Skin epidermis (tissue), 12 donors: ENCODE data around the gene SLC28A1.
A peak's percentile ranks its signal among the peaks of the same experiment; 100 is the strongest.
"Not testable (repeated sequence)": the region's sequence is repeated elsewhere in the genome, so short reads cannot be mapped to it uniquely, and the experiment has no call there.

Experiments
- H3K27ac ChIP-seq, 21 experiments: fragments of 200-600 bp; sonication (generic) in 11 of 21; one replicate each; pipeline ENCODE4 v1.5.0; 2020; ENCODE audit warnings: mild to moderate bottlenecking in 3 of 21, inconsistent platforms in 2 of 21, moderate library complexity in 2 of 21
- H3K4me3 ChIP-seq, 7 experiments: fragments of 200-600 bp; sonication (generic) in 2 of 7; one replicate each; pipeline ENCODE4 v1.5.0; 2020; ENCODE audit warnings: inconsistent platforms in 2 of 7, mild to moderate bottlenecking in 2 of 7, moderate library complexity in 1 of 7

Gene SLC28A1

GRCh38 chr15:84982301-84982920 is 97.9 kb downstream of the SLC28A1 start:
- Histone ChIP-seq H3K4me3 (peak overlapping the region; percentile 50 to 94 (median 73)), H3K27ac (peak overlapping the region; percentile 39 to 94 (median 89))

DNA sequence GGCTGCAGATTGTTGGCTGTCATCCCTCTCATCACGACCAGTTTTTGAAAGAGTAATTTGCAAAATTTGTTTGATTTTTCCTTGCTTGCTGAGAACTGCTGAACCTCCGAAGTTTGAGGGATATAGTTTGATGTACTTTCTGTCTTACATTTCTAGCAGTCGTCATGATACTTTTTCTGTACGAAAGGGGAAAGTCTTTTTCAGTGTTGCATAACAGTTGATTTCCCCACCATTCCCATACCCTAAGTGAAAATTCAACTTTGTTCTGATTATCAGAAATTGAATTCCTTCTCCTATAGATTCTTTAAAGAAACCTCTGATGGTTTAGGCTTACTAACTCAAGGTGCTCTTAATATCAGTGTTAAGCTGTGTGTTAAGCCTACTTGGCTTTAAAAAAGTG is 98.8 kb downstream of the SLC28A1 start:
- H3K4me3 ChIP-seq: peak overlapping the region in 4 of 7 experiments; percentile 50 to 94 (median 74)
- H3K27ac ChIP-seq: peak overlapping the region in 2 of 21 experiments; percentile 90 to 91

- Histone ChIP-seq H3K4me3 (peak overlapping the region in 1 of 7 experiments; percentile 89), H3K27ac (no peak overlapping the region)
Measured at GRCh38 chr15:84983711-84984110, 99.2 kb downstream of the SLC28A1 start.

DNA sequence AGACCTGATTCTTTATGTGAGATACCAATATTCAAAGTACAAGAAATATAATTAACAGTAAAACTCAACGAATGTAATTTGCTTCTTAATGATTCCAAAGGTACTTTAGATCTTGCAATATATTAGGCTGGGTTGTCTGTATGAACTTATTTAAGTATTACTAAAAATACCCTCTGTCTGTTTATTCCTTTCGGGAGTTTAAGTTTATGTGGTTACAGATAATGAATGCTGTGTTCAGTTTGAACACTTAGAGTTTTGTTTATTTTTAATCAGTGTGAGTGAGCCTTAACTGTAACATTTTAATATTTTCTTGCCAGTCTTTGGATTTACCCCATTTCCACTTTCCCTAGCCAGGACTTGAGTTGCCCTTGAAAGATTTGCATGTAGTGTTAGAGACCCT is 100.7 kb downstream of the SLC28A1 start:
- Histone ChIP-seq H3K4me3 (no peak overlapping the region), H3K27ac (no peak overlapping the region)

- H3K4me3 ChIP-seq, H3K27ac ChIP-seq: not testable (repeated sequence)
Measured at GRCh38 chr15:84987351-84987750, 102.9 kb downstream of the SLC28A1 start.

GRCh38 chr15:84987949-84988624 is 103.6 kb downstream of the SLC28A1 start:
- Histone ChIP-seq H3K27ac (peak overlapping the region in 8 of 21 experiments; percentile 6 to 73 (median 44)), H3K4me3 (no peak overlapping the region)

- Histone ChIP-seq H3K4me3 (no peak overlapping the region), H3K27ac (peak overlapping the region in 8 of 21 experiments; percentile 6 to 73 (median 34))
Measured at GRCh38 chr15:84988909-84989644, 104.6 kb downstream of the SLC28A1 start.

- Histone ChIP-seq H3K4me3 (no peak overlapping the region), H3K27ac (no peak overlapping the region)
Measured at GRCh38 chr15:84990507-84990906, 106.0 kb downstream of the SLC28A1 start.

DNA sequence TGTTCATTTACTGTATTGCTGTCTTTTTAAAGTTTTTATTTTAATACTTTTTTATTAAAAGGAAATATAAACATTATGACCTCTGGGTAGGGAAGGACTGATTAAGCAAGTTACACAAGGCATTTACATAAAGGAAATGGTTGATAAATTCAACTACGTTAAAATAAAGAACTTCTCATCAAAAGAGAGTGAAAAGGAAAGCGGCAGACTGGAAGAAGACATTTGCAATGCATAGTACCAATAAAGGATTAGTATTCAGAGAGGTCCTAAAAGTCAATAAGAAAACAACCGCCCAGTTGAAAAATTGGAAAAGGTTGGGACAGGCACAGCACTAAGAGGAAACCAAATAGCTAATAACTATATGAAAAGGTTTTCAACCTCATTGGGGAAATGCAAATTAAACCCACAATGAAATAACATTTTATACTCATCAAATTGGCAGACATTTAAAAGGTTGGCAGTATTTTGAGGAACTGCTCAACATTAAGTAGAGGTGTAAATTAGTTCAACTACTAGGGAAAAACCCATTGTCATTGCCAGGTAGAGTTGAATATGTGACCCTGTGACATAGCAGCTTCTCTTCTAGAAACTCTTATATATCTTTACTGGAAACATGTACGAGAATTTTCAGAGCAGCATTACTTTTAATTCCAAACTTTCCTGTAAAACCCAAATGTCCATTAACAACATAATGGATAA is 106.7 kb downstream of the SLC28A1 start:
- Histone ChIP-seq H3K4me3 (no peak overlapping the region), H3K27ac (no peak overlapping the region)

- no peak overlapping the region for H3K27ac ChIP-seq
- no peak overlapping the region for H3K4me3 ChIP-seq
Measured at GRCh38 chr15:84992157-84992944, 107.9 kb downstream of the SLC28A1 start.
